CD14-positive monocyte (primary cell): ENCODE results near the gene VDAC2. TPM values are rescaled to one million over a fixed set of nuclear protein-coding genes. Genes with fewer than 3 reads are reported as not detected.

ENCODE experiments used
- DNase-seq, 3 donors: peaks; one replicate each; pipeline ENCODE4 v3.0.0-alpha.2; 2011 to 2022
- H2AFZ ChIP-seq: 2 replicates; pipeline ENCODE4 v1.6.0; 2012; ENCODE audit warnings: mild to moderate bottlenecking, low read depth, low read length, inconsistent platforms; ENCODE audit not compliant: insufficient read depth, poor library complexity, severe bottlenecking
- H3K27ac ChIP-seq, 2 donors: 1 replicate in 1 of 2; 2 replicates in 1 of 2; pipeline ENCODE4 v1.5.1; 2012 to 2013; ENCODE audit warnings: low read length in 2 of 2, control low read depth in 1 of 2, inconsistent platforms in 1 of 2, low read depth in 1 of 2, mild to moderate bottlenecking in 1 of 2
- H3K27me3 ChIP-seq, 2 donors: one replicate each; pipeline versions ENCODE4 v1.6.0 to v1.6.1; 2011 to 2013; ENCODE audit warnings: low read length in 2 of 2; ENCODE audit not compliant: control insufficient read depth in 2 of 2, insufficient read depth in 2 of 2
- H3K36me3 ChIP-seq, 2 donors: replicated peaks in 1 of 2; 1 replicate in 1 of 2; 2 replicates in 1 of 2; pipeline versions ENCODE4 v1.5.1 to v1.6.1; 2012 to 2013; ENCODE audit warnings: low read length in 2 of 2, control low read depth in 1 of 2, inconsistent platforms in 1 of 2, mild to moderate bottlenecking in 1 of 2; ENCODE audit not compliant: insufficient read depth in 2 of 2, control insufficient read depth in 1 of 2
- H3K4me1 ChIP-seq, 2 donors: 1 replicate in 1 of 2; 2 replicates in 1 of 2; pipeline versions ENCODE4 v1.5.1 to v1.6.1; 2012 to 2013; ENCODE audit warnings: low read length in 2 of 2, control low read depth in 1 of 2, inconsistent platforms in 1 of 2, mild to moderate bottlenecking in 1 of 2, moderate library complexity in 1 of 2; ENCODE audit not compliant: insufficient read depth in 2 of 2, control insufficient read depth in 1 of 2
- H3K4me2 ChIP-seq: replicated peaks from 2 replicates; pipeline ENCODE3; 2012; ENCODE audit warnings: low read length, moderate library complexity, mild to moderate bottlenecking; ENCODE audit not compliant: poor library complexity, severe bottlenecking; ENCODE audit errors: extremely low read depth
- H3K4me3 ChIP-seq, 3 experiments: fragments of 200-600 bp in 1 of 3; sonication (generic) in 1 of 3; replicated peaks in 1 of 3; 1 replicate in 2 of 3; 2 replicates in 1 of 3; pipeline ENCODE4 v1.5.1; 2011 to 2013; ENCODE audit warnings: low read length in 3 of 3, mild to moderate bottlenecking in 3 of 3, control low read depth in 2 of 3, low read depth in 2 of 3, inconsistent platforms in 1 of 3, moderate library complexity in 1 of 3
- H3K79me2 ChIP-seq: 2 replicates; pipeline ENCODE4 v1.6.0; 2012; ENCODE audit warnings: mild to moderate bottlenecking, control low read depth, inconsistent platforms, low read length, moderate library complexity; ENCODE audit not compliant: insufficient read depth
- H3K9ac ChIP-seq: 2 replicates; pipeline ENCODE4 v1.6.0; 2017; ENCODE audit warnings: low read length, mild to moderate bottlenecking; ENCODE audit not compliant: insufficient read depth, poor library complexity, severe bottlenecking
- H3K9me3 ChIP-seq, 2 donors: replicated peaks in 1 of 2; 1 replicate in 1 of 2; 2 replicates in 1 of 2; pipeline versions ENCODE4 v1.5.1 to v1.6.1; 2012 to 2013; ENCODE audit warnings: low read length in 2 of 2, control low read depth in 1 of 2; ENCODE audit not compliant: control insufficient read depth in 1 of 2, insufficient read depth in 1 of 2
- H4K20me1 ChIP-seq: 2 replicates; pipeline ENCODE4 v1.6.0; 2012; ENCODE audit warnings: mild to moderate bottlenecking, low read length, control low read depth, moderate library complexity; ENCODE audit not compliant: insufficient read depth
- H3K27ac Mint-ChIP-seq, 7 donors: one replicate each; pipeline ENCODE4 v1.8.0; 2020; ENCODE audit warnings: mild to moderate bottlenecking in 7 of 7, mixed read lengths in 7 of 7, moderate library complexity in 6 of 7, inconsistent platforms in 2 of 7
- H3K27me3 Mint-ChIP-seq, 3 donors: one replicate each; pipeline ENCODE4 v1.8.0; 2021 to 2022; ENCODE audit warnings: low read depth in 3 of 3, mild to moderate bottlenecking in 3 of 3, mixed read lengths in 3 of 3, moderate library complexity in 3 of 3, inconsistent platforms in 1 of 3
- H3K36me3 Mint-ChIP-seq, 2 donors: one replicate each; pipeline ENCODE4 v1.8.0; 2020; ENCODE audit warnings: mixed read lengths in 2 of 2, inconsistent platforms in 1 of 2, mild to moderate bottlenecking in 1 of 2
- H3K4me1 Mint-ChIP-seq: one replicate; pipeline ENCODE4 v1.8.0; 2020; ENCODE audit warnings: mild to moderate bottlenecking, mixed read lengths
- H3K4me3 Mint-ChIP-seq, 2 donors: one replicate each; pipeline ENCODE4 v1.8.0; 2020; ENCODE audit warnings: mild to moderate bottlenecking in 2 of 2, mixed read lengths in 2 of 2, moderate library complexity in 1 of 2
- H3K9me3 Mint-ChIP-seq, 7 donors: one replicate each; pipeline ENCODE4 v1.8.0; 2020 to 2022; ENCODE audit warnings: mixed read lengths in 7 of 7, mild to moderate bottlenecking in 6 of 7, moderate library complexity in 6 of 7, inconsistent platforms in 2 of 7
- WGBS: methylation state at CpG from one replicate; pipeline ENCODE4 v1.1.5; 2013; ENCODE audit warnings: missing lambda C conversion rate; ENCODE audit not compliant: insufficient coverage; 5-methylcytosine and 5-hydroxymethylcytosine counted together
- intact Hi-C, 2 donors: fragments of 100-400 bp; cut with micrococcal nuclease; formaldehyde crosslinking; loops; one replicate each; pipeline versions ENCODE4 v1.15.0 to v1.15.1; 2023
- polyA plus RNA-seq, 3 donors: library from polyadenylated mRNA; depleted of rRNA in 1 of 3; unstranded in 2 of 3; stranded (reverse) in 1 of 3; fragments of 300-500 nt in 2 of 3; fragments of >200 nt in 1 of 3; fragmentation: Illumina TruSeq in 2 of 3; gene quantifications; 1 replicate in 2 of 3; 2 replicates in 1 of 3; pipeline ENCODE4 v1.2.3, GENCODE V29; 2012 to 2021
- TF ChIP-seq, protein P1 (sequence below): fragments of 200-600 bp; IDR thresholded peaks from one replicate; pipeline ENCODE4 v1.8.0; 2022; ENCODE audit warnings: antibody characterized with exemption, mild to moderate bottlenecking

VDAC2 gene
- polyA plus RNA-seq, 3 donors = 71.2 to 154 (median 139) TPM

GRCh38 chr10:75176046-75176445 lies 34.5 kb upstream of the VDAC2 start:
- no peak for DNase-seq
- Histone ChIP-seq H2AFZ (no peak overlapping the region), H3K9me3 (no peaks in the 10 kb centered on the region), H4K20me1 (peaks cover 48% of the 10 kb centered on the region), H3K36me3 (peaks cover 40 to 89% of the 10 kb centered on the region in 2 donors), H3K4me1 (no peaks in the 10 kb centered on the region), H3K9ac (no peak overlapping the region), H3K27me3 (no peaks in the 10 kb centered on the region), H3K79me2 (no peaks in the 10 kb centered on the region), H3K4me3 (no peak overlapping the region), H3K27ac (no peak overlapping the region), H3K4me2 (no peak overlapping the region)
- no peaks in the 10 kb centered on the region for H3K4me1 Mint-ChIP-seq
- TF ChIP-seq, protein P1, sequence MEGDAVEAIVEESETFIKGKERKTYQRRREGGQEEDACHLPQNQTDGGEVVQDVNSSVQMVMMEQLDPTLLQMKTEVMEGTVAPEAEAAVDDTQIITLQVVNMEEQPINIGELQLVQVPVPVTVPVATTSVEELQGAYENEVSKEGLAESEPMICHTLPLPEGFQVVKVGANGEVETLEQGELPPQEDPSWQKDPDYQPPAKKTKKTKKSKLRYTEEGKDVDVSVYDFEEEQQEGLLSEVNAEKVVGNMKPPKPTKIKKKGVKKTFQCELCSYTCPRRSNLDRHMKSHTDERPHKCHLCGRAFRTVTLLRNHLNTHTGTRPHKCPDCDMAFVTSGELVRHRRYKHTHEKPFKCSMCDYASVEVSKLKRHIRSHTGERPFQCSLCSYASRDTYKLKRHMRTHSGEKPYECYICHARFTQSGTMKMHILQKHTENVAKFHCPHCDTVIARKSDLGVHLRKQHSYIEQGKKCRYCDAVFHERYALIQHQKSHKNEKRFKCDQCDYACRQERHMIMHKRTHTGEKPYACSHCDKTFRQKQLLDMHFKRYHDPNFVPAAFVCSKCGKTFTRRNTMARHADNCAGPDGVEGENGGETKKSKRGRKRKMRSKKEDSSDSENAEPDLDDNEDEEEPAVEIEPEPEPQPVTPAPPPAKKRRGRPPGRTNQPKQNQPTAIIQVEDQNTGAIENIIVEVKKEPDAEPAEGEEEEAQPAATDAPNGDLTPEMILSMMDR = no peak
- WGBS = 94% methylated on average over 5 of the region's 6 CpGs
- peaks cover 0 to 2% (median 0%) of the 10 kb centered on the region in 3 donors for H3K27me3 Mint-ChIP-seq
- H3K4me3 Mint-ChIP-seq = no peak overlapping the region
- H3K9me3 Mint-ChIP-seq = no peaks in the 10 kb centered on the region
- peak overlapping the region in 1 of 7 donors; percentile 4 for H3K27ac Mint-ChIP-seq
- intact Hi-C loops = no loop called here
- H3K36me3 Mint-ChIP-seq = peaks cover 52 to 72% of the 10 kb centered on the region in 2 donors

- Mint-ChIP-seq H3K27ac (peak overlapping the region in 1 of 7 donors; percentile 32), H3K9me3 (no peaks in the 10 kb centered on the region), H3K4me3 (no peak overlapping the region), H3K36me3 (peaks cover 56 to 74% of the 10 kb centered on the region in 2 donors), H3K27me3 (peaks cover 0 to 2% (median 0%) of the 10 kb centered on the region in 3 donors), H3K4me1 (no peaks in the 10 kb centered on the region)
- no peaks in the 10 kb centered on the region for H3K9me3 ChIP-seq
- intact Hi-C loops = no loop called here
- TF ChIP-seq, protein P1 = no peak
- no peaks in the 10 kb centered on the region for H3K79me2 ChIP-seq
- H2AFZ ChIP-seq = no peak overlapping the region
- H3K4me1 ChIP-seq = no peaks in the 10 kb centered on the region
- no CpG with 5 or more reads among the region's 1 CpG for WGBS
- H3K4me2 ChIP-seq = no peak overlapping the region
- peaks cover 42 to 90% of the 10 kb centered on the region in 2 donors for H3K36me3 ChIP-seq
- no peak overlapping the region for H3K9ac ChIP-seq
- H3K27me3 ChIP-seq = no peaks in the 10 kb centered on the region
- H3K27ac ChIP-seq = no peak overlapping the region
- no peak for DNase-seq
- no peak overlapping the region for H3K4me3 ChIP-seq
- H4K20me1 ChIP-seq = peaks cover 45% of the 10 kb centered on the region
Observed at GRCh38 chr10:75176736-75177135, 33.9 kb upstream of the VDAC2 start.
